Raji (cell line): ENCODE measurements around the gene CCDC63.

ENCODE experiments used
- POLR2A ChIP-seq: IDR thresholded peaks from 2 replicates; pipeline ENCODE4 v1.6.1; 2011; ENCODE audit warnings: low read depth, low read length, control low read depth; ENCODE audit not compliant: insufficient read depth

Gene CCDC63

GRCh38 chr12:110921262-110921661 lies 74.5 kb downstream of the CCDC63 start:
- no peak for TF ChIP-seq POLR2A

GRCh38 chr12:110922652-110923051 lies 75.9 kb downstream of the CCDC63 start:
- no peak for TF ChIP-seq POLR2A

- TF ChIP-seq POLR2A = no peak
Observed at GRCh38 chr12:110923192-110923591, 76.4 kb downstream of the CCDC63 start.

GRCh38 chr12:110923692-110924334 lies 77.0 kb downstream of the CCDC63 start:
- TF ChIP-seq POLR2A = no peak

DNA sequence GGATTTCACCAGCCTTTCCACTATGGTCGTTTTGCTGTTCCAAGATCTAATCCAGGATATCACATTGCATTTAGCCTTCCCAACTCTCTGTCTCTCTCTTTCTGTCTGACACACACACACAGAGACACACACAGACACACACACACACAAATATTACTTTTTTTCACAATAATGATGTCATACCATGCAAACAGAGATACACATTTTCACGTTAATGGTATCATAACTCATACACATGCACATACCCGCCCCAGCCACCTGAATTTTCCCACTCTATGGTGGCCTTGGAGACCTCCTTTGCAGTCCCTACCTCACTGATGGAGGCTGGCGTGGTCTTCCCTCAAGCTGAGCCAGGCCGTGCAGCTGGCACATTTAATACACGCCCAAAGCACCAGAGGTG lies 80.8 kb downstream of the CCDC63 start:
- TF ChIP-seq POLR2A = no peak

DNA sequence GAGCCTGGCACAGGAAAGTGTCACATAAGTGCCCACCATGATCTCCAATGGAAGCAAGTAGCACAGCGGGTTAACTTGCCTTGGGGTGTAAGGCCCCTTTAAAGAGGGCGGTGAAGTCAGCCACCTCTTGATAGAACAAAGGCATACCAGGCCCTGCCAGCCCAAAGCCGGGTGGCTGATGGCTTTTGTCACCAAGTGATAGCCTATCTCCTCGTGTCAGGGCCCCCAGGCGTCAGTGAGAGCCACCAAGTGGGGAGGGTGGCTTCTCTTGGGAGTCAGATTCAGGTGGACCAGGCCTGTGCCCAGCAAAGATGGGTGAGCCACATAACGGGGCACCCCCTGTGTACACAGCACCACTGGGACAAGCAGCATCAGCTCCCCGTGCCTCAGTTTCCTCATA lies 81.9 kb downstream of the CCDC63 start:
- no peak for TF ChIP-seq POLR2A

DNA sequence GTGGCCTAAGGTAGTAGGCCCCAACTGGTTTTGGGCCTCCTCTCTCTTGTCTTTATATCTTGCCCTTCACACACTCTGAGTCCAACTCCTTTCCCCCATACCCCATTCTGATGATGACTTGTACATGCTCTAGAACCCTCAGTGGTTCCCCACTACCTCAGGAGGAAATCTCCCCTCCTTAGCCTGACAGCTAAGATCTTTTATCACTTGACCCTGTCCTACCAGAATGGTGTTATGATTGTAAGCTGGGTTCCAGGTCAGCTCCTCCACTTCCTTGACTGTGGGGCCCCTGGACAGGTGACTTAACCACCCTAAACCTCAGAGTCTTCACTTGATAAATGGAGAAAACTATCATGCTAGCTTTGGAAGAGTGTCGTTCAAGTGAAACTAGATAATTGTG lies 83.0 kb downstream of the CCDC63 start:
- TF ChIP-seq POLR2A = no peak

DNA sequence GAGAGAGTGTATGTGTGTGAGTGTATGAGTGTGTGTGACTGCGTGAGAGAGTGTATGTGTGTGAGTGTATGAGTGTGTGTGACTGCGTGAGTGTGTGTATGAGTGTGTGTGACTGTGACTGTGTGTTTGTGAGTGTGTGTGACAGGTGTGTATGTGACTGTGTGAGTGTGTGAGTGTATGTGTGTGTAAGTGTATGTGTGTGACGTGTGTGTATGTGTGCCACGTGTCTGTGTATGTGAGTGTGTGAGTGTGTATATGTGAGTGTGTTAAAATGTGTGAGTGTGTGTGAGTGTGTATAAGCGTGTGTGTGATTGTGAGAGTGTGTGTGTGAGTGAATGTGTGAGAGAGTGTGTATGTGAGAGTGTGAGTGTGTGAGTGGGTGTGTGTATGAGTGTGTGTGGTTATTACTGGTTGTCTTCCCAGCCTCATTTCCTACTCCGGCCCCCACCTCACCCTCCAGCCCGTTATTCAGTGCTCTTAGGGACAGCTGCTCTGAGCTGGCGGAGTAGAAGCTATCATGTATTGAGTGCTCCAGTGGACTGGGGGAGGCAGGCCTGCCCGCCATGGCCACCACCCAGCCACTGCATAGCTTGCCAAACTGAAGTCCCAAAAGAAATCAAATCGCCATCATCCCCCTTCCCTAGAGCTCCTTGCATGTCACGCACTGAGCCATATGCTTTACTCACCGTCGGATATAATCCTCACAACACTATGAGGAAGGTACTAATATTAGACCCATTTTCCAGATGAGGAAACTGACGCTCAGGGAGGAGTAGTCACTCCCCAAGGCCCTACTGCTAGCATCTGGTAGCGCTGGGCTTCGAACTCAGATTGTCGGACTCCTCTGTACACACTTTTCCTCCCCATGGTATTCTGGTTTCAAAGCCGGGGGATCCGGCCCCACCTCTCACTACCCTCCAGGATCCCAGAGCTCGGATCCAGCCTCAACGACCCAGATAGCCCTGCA lies 83.8 kb downstream of the CCDC63 start:
- TF ChIP-seq POLR2A = no peak

DNA sequence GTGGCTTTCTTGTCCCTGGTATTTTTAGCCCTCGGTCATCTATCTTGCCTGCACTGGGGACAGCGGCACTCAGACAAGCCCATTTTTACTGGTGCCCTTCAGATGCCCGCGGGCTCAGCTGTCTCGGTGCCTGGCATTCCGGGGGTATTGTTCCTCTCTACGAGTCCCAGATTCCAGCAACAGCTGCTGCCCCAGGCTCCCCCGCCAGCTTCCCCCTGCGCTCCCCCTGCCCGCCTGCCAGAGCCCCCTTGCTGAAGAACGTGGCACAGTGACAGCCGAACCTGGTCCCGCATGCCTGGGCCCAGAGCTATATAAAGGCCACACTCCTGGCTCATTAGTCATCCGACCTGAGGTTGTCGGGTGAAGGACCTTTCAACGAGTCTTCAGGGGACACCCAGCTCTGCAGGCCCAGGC lies 84.5 kb downstream of the CCDC63 start:
- no peak for TF ChIP-seq POLR2A

DNA sequence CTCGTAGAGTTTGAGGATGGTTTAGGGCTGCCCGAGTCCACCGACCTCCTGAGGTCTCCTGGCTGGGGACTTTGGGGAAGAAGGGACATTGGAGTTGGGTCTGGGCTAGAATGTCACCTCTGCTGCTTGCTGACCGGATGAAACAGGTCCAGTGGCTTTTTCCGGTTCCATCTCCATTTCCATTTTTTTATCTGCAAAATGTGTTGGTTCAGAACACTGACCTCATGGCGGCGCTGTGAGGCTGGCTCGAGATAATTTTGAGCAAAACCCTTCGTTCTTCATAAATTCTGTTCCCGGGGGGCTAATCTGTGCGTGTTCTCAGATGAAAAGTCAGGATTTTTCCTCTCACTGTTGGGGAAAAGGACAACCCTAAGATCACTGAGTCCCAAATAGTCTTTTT lies 85.3 kb downstream of the CCDC63 start:
- no peak for TF ChIP-seq POLR2A

DNA sequence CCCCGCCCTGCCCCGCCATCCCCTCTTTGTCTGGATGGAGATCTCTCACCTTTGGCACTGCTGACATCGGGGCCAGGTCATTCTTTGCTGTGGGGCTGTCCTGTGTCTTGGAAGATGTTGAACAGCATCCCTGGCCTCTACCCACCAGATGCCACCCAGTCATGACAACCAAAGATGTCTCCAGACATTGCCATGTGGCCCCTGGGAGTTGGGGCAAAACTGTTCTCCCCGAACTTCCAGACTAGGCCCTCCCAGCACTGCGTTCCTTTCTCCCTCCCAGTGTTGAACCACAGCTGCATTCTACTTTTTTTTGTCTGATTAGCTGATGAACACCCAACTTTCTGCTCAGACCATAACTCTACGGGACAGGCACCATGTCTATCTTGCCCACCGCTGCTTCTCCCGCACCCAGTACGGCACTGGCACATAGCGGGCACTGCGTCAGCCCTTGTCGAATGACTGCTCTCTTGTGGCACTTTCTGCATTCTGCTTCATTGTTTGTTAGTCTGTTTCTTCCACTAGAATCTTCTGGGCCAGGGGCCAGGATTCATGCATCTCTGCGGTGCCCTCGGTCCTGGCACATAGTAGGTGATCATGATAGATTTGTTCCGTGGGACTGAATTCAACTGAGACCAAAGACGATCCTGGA lies 86.7 kb downstream of the CCDC63 start:
- TF ChIP-seq POLR2A = no peak

- no peak for TF ChIP-seq POLR2A
Observed at GRCh38 chr12:110934093-110934852, 87.5 kb downstream of the CCDC63 start.

DNA sequence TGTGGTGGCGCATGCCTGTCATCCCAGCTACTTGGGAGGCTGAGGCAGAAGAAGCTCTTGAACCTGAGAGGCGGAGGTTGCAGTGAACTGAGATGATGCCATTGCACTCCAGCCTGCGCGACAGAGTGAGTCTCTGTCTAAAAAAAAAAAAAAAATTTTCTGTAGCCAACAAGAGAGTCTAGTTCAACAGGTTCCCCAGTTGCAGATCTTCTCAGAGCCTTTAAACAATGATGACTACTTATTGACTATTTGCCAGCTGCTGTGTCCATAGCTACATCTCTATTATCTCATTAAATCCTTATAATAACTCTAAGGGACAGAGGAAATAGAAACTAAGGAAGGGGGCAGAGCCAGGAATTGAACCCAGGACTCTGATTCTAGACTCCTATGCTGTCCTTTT lies 88.8 kb downstream of the CCDC63 start:
- TF ChIP-seq POLR2A = no peak

- TF ChIP-seq POLR2A = no peak
Observed at GRCh38 chr12:110936367-110937103, 89.7 kb downstream of the CCDC63 start.

GRCh38 chr12:110937104-110937641 lies 90.4 kb downstream of the CCDC63 start:
- no peak for TF ChIP-seq POLR2A

DNA sequence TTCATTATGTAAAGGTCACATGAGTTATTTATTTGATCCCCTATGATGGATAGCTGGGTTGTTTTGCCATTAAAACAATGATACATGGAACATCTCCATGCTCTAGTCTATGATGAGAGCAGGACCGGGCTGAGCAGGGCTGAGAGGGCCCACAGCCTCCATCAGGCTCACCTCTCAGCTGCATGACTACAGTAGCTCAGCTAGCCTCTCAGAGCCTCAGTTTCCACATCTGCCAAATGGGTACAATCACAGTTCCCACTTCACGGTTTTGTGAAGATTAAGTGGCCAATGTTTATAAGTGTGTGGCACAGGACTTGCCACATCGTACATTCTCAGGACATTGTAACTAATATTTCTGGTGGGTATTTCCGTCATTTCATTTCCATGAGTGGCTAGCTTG lies 93.5 kb downstream of the CCDC63 start:
- TF ChIP-seq POLR2A = no peak
